Epithelial cell of prostate (primary cell): ENCODE measurements around the gene STX18.
"Not testable (repeated sequence)": the region's sequence is repeated elsewhere in the genome, so short reads cannot be mapped to it uniquely, and the experiment has no call there.

ENCODE experiments used
- DNase-seq: peaks from one replicate; pipeline ENCODE4 v3.0.0-alpha.2; 2011; ENCODE audit warnings: low read depth, low spot score
- H3K27ac ChIP-seq: fragments of 450-650 bp; 2 replicates; pipeline ENCODE4 v1.5.1; 2017; ENCODE audit warnings: mild to moderate bottlenecking

STX18 gene

DNA sequence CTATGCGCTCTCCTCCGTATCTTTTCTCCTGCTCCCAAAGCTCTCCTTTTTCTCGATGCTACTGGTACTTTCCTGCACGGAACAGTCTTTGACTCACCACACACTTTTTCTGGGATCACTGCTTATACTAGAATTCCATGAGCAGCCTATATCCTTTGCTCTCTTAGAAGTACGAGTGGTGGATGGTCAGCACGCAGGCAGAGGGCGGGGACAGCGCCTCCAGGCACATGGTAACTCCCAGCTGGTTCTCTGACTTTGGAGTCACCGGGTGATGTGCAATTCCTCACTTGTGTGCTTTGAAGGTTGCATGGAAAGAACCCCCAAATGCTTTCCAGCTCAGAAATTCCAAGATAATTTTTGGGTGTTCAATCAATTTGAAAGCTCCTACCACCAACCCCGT, 56.0 kb downstream of the STX18 start:
- no peak overlapping the region for H3K27ac ChIP-seq
- no peak for DNase-seq

DNA sequence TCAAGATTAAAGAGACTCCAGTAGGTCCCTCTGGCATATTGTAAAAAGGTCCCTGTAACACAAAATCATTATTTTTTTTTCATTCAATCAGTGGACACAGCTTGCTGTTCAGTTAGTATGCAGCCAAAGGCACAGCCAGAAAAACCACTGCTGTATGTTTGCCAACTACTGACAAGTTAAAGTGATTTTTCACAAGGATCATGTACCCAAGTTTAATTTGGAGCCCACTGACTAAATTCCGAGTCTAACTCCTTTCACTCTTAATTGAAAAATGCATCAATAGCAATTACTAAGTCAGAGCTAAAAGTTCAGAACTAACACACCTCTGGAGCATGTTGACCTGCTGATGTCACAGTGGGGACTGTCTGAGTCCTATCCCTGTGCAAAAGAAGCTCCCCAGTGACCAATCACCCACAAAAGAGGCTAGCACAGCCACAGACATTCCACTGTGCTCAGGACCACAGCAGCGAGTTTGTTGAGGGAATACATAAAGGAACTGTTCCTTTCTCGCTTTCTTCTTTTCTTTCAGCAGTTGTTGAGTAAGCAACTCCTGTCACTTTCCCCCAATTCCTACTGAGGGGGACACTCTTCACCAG, 60.4 kb downstream of the STX18 start:
- no peak for DNase-seq
- no peak overlapping the region for H3K27ac ChIP-seq

DNA sequence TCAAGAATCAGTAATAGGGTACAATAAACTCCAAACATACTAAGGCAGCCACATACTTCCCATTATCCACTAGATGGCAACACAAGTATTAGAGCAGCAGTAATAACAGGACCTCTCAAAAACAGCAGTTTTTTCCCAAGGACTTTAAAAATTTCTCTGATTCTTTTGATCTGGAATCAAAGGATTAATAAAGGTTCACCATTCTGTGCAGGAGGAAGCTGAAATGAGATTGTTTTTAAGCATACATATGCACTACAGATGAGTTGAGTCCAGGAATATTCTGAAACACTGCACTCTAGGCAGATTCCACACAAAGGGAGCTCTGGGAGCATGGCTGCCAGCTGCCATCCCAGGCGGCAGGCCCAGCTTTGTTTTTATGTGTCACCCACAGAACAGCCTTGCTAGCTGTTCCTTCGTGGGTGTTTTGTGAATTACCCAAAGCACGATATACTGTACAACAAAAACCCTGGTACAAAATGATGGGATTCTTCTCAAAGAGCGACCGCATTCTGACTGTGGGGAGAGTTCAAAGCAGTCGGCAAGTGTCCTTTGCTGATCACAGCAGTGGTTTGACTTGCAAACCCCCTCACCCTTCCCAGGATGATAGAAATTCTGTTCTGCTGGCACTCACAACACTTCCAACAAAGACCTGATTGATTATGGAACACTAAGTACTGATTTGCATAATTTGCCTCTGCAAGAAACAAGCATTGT, 61.0 kb downstream of the STX18 start:
- DNase-seq: no peak
- H3K27ac ChIP-seq: no peak overlapping the region

DNA sequence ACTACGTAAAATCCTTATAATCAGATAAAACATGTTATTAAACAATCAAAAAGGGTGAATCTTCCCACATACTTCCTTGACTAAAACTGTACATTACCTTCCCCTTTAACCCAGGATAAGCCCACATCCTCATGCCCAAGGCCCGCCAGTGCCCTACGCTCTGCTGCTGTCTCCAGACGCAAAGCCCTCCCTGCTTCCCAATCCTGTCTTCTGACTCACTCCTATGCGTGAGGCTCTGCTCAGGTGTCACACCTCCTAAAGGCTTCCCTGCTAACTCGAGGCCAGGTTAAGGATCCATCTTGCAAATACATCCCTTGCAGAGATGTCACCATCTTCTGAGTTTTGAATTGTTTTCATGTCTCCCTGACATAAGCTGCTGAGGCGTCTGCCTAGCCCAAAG, 61.6 kb downstream of the STX18 start:
- no peak for DNase-seq
- H3K27ac ChIP-seq: no peak overlapping the region

DNA sequence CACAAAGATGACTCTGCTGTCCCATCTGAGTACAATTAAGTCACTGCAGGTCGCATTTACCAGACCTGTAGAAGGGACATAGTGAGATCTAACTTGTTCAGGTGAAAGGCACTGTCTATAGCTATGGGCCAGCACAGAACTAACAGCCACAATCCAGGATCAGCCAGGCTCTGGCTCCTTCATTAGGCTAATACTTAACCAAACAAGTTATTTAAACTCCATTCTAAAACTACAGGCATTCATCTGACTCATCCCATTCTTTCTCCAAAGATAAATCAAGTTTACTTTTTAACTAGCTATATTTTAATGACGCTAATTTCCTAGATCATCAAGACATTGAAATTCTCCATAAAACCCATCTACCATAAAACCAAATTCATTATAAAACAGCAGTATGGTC, 62.5 kb downstream of the STX18 start:
- H3K27ac ChIP-seq: no peak overlapping the region
- no peak for DNase-seq

DNA sequence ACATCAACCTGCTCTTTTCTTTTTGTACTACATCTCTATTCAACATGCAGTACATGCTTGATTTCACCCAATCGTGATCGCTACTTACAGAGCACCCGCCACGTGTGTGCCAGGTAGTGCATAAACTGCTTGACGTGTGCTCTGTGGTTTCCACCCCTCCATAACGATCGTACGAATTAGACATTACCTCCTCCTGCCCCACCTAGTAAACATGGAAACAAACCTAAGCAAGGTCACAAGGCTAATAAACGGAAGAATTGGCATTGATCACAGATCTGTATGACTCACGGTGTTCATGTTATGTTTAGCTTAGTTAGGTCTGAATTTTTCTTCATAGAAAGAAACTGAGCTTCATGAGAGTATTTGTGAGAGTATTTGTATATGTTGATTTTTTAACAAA, 64.1 kb downstream of the STX18 start:
- DNase-seq: no peak
- no peak overlapping the region for H3K27ac ChIP-seq

DNA sequence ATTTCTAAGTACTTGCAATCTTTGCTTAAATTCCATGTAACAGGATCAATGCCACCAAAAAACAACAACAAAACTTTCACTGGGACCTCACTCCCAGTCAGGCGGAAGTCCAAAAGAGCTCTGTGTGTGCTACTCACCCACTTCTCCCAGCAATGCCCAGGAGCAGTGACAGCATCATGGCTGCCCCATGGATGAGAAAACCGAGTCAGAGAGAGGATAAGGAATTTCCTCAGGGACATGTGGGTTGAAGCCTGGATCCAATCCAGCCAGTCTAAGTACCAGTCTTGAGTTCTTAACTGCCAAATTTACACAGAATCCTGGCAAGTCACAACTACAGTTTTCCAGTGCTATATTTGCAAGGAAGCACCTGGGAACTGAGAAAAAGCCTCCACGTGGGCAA, 64.5 kb downstream of the STX18 start:
- no peak overlapping the region for H3K27ac ChIP-seq
- no peak for DNase-seq

DNA sequence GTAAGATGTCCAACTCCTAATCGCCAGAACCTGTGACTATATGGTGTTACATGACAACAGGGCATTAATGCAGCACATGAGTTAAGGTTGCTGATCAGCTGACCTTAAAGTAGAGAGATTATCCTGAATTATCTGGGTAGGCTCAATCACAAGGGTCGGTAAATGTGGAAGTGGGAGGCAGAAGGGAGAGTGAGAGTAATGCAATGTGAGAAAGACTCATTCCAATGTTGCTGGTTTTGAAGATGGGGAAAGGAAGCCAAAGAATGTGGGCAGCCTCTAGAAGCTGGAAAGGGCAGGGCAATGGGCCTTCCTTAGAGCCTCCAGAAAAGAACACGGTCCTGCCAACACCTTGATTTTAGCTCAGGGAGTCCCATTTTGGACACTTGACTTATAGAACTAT, 67.4 kb downstream of the STX18 start:
- no peak for DNase-seq
- H3K27ac ChIP-seq: no peak overlapping the region

DNA sequence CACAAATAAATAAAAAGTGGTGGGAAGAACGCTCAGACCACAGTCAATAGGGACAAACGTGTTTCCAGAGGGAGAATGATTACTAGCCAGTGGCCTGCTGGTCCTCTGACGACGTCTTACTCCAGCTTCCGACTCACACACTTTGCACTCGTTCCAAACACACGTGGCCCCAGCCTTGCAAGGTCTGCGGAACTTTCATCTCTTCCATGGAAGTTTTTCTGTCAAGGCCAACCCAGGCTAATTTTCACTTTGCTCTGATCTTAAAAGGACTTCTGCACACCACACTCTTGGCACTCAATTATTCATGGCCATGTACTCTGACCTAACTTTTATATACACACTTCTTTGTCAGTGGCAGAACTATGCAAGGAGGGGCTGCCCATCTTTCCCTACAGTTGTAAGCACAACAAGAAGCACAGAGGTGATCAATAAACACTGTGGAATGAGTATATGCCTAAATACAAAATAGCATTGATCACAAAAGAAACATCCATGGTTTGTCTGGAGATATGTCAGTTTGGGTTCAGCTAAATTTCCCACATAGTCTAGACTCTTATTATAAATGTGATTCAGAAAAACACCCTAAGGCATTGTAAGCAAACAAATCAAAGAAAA, 69.4 kb downstream of the STX18 start:
- no peak overlapping the region for H3K27ac ChIP-seq
- DNase-seq: no peak

DNA sequence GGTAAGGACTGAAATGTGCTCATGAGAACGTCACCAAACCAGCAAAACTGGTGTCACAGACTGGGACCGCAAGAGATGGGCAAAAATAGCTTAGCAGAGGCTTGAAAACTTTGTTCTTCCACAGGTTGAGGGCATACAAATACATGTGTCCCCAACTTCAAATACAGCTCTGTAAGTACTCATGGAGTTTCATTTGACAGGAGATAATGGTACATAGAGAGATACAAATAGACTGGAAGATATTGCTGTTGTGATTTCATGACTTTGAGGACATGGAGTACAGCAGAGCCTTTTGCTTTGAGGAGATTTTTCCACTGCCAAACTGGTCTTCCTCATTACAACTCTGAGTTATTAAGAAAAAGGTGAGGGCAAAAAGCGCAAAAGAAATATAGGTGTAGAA, 70.7 kb downstream of the STX18 start:
- DNase-seq: no peak
- no peak overlapping the region for H3K27ac ChIP-seq

DNA sequence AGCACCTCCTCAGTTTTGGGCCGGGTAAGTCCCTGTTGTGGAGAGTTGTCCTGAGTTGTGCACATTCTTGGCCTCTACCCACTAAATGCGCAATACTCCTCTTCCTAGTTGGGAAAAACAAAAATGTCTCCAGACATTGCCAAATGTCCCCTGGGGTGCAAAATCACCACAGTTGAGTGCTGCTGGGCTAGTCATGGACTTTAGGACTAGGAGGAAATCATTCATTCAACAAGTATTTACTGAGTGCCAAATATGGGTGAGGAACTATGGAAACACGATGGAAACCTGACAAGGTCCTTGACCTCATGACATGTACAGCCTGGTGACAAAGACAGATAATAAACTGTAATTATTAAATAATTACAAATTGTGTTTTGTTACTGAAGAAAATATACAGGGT, 71.6 kb downstream of the STX18 start:
- DNase-seq: no peak
- H3K27ac ChIP-seq: no peak overlapping the region

DNA sequence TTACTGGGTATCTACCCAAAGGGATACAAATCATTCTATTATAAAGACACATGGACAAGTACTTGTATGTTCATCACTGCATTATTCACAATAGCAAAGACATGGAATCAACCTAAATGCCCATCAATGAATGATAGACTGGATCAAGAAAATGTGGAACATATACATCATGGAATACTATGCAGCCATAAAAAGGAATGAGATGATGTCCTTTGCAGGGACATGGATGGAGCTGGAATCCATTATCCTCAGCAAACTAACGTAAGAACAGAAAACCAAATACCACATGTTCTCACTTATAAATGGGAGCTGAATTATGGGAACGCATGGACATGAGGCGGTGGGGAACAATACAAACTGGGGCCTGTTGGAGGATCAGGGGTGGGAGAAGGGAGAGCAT, 76.6 kb downstream of the STX18 start:
- not testable (repeated sequence) for DNase-seq, H3K27ac ChIP-seq

DNA sequence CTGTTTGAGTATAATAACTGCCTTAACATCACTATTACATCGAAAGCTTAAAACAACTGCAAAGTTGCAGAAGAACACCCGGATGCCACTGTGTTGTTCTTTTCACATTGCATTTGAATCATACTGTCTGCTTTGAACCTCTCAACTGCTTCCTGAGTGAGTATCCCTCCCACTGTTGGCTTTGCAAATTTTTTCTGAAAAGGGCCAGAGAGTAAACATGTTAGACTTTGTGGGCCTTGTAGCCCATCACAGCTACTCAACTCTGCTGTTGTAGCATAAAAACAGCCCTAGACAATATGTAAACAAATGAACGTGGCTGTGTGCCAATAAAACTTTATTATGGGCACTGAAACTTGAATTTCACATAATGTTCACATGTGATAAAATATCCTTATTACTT, 78.9 kb downstream of the STX18 start:
- no peak overlapping the region for H3K27ac ChIP-seq
- no peak for DNase-seq

DNA sequence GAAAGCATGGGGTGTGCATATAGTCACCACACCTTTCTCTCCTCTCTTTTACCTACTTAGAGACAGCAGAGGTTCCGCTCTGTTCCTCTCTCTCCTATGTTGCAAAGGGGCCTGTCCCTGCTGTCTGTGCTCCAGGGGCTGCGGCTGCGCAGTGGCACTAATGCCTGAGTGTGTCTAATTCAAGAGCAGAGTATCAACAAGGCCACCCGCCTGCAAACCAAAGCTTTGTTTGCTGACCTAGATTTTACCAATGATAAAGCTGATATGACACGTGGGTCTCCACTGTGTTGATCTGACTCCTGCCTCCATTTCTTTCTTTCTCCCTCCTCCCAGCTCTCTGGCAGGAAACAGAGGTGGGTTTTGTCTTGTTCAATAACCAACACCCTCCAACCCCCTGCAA, 80.0 kb downstream of the STX18 start:
- DNase-seq: no peak
- H3K27ac ChIP-seq: no peak overlapping the region

DNA sequence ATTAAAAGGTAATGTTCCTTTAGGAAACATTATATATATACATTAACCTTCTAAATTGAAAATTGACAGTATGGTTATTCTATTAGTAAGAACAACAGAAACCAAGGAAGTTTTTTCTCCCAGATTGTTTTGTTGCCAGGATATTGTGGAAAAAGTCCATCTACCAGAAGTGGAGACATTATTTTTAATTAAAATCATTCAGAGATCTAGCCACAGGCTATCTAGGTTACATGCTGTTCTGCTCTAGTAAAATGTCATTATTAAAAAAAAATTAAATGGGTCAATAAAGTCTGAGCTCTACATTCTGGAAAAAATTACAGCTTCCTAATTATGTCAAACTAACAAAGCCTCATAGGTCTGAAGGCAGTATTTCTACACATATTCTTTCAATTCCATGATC, 80.7 kb downstream of the STX18 start:
- H3K27ac ChIP-seq: no peak overlapping the region

DNA sequence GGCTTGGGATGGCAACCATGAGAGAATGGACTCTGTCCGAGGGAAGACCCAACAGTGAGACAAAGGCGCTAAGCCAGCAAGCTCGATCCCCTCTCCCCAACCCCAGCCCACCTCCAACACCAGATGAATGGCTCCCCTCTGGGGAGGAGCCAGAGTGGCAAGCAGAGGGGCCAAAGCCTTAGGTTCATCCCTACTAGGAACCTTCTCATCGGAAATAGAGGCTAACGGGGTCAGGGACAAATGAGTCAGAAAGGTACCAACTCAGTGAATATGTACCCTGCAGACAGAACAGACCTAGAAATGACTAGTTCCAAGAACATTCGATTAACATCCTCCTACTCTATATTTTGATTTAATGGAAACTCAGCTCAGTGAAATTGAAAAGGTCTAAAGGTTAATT, 81.1 kb downstream of the STX18 start:
- no peak overlapping the region for H3K27ac ChIP-seq

More for the DNA sequence above, 80.7 kb downstream of the STX18 start:
- no peak for DNase-seq

DNA sequence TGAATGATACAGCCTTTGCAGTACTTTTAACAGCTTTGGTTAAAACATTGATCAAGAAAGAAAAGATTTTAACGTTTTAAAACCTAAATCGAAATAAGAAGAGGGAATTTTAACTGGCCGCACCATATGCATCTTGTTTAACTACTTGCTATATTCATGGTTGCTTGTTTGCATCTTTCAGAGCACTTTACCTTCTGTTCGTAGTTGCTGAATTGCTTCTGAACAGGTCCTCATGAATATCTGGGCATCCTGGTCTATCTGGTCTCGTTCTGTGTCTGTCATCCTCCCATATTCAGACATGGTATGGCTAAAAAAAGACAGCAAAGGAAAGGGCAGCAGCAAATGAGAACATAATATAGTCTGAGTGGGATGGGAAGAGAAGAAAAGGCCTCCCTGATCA, 82.7 kb downstream of the STX18 start:
- no peak for DNase-seq
- H3K27ac ChIP-seq: no peak overlapping the region

More for the DNA sequence above, 81.1 kb downstream of the STX18 start:
- DNase-seq: no peak

DNA sequence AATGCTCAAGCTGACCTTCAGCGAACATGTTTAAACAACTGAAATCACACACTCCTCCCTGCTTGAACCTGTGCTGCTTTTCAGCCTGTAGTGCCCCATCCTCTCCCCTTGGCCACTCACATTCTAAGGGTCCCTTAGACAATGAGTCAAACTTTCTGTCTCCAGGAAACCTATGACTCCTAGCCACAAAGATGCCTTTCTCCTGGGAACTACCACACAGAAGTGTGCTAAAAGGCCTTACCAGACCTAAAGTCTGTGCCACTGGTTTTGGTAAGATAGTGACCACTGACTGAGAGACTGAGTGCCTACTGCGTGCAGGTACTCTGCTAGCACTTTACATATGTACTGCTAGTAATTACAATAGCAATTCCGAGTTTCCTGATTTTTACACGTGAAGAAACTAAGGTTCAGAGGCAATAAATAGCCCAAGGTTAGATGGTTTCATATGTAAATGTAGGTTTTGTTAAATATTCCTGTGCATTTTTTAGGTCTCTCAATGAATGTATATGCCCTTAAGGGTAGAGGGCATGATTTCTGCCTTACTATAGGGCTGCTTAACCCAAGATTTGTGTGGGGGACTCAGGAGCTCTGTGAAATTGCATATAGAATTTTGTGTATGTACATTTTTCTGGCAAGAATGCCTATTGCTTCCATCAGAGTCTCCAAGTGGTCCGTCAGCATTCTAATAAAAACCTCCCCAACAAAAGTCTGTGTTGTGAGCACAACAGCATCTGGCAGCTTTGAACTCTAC, 83.9 kb downstream of the STX18 start:
- no peak for DNase-seq
- no peak overlapping the region for H3K27ac ChIP-seq

DNA sequence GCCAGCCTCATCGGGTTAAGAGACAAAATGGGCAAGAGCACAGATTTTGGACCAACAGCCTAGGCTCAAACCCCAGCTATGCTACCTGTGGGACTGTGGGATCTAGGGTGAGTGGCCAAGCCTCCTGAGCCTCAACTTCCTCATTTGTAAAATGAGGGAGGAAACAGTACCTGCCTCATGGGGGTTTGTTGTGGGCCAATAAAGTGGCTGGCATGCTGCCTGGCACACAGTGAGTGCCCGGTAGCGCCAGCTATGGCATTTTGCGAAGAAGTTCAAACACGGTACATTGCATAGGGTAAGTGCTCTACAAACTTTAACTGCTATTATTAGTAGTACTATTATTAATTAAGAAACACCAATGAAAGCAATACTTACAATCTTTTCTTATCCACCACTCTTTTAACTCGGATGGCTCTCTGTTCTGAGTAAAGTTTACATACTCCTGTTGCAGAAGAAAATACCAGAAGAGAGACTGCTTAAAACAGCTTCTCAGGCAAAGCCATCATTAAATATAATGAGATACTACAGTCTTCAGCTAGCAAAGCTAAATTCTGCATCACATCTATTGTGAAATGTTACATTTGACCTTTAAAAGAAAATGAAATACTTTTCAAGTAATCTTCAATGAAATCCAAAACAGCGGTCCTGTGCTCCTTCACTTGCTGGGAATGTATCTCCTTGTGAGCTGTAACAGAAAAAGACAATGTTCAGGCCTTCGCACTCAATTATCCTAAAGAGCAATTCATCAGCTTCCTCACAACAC, 84.9 kb downstream of the STX18 start:
- no peak overlapping the region for H3K27ac ChIP-seq
- no peak for DNase-seq

DNA sequence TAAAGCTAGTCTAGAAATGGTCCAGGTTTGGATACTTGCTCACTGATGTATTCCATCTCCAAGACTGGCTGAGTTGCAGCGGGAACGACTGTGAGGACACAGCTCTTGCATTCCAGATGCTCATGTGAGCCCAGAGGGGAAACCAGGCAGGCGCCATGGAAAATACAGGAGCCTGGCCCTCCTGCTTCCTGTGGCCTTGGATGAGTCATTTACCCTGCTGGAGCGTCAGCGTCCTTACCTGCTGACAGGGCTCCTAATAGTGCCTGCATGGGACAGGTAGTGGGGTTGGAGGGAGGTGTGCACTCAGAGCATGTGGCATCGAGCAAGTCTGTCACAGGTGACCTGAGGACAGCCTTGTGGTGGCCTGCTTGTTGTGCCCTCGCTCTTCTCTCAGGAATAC, 85.5 kb downstream of the STX18 start:
- DNase-seq: no peak
- no peak overlapping the region for H3K27ac ChIP-seq
